Thyroid gland (tissue), 4 donors: ENCODE data around the gene CACNA1E.

Experiments
- CTCF ChIP-seq, 6 experiments: fragments of 200-600 bp in 3 of 6; fragments of 450-650 bp in 3 of 6; sonication (generic) in 3 of 6; IDR thresholded peaks; one replicate each; pipeline ENCODE4 v1.5.1; 2016 to 2019; ENCODE audit warnings: antibody characterized with exemption in 6 of 6, mild to moderate bottlenecking in 2 of 6, inconsistent platforms in 1 of 6, moderate library complexity in 1 of 6
- POLR2A ChIP-seq, 2 donors: fragments of 450-650 bp; IDR thresholded peaks; one replicate each; pipeline ENCODE4 v1.6.1; 2017; ENCODE audit warnings: antibody characterized with exemption in 2 of 2, mild to moderate bottlenecking in 2 of 2, moderate library complexity in 1 of 2

GRCh38 chr1:181656491-181656890 lies 173.2 kb downstream of the CACNA1E start:
- TF ChIP-seq POLR2A (IDR thresholded peaks at IDR 0.05) (no peak), CTCF (IDR thresholded peaks at IDR 0.05) (no peak)
